ENCODE results near the gene KCNS1. TPM values are rescaled to one million over a fixed set of nuclear protein-coding genes. Genes with fewer than 3 reads are reported as not detected.
"Not testable (repeated sequence)": the region's sequence is repeated elsewhere in the genome, so short reads cannot be mapped to it uniquely, and the experiment has no call there.

Gene KCNS1, protein sequence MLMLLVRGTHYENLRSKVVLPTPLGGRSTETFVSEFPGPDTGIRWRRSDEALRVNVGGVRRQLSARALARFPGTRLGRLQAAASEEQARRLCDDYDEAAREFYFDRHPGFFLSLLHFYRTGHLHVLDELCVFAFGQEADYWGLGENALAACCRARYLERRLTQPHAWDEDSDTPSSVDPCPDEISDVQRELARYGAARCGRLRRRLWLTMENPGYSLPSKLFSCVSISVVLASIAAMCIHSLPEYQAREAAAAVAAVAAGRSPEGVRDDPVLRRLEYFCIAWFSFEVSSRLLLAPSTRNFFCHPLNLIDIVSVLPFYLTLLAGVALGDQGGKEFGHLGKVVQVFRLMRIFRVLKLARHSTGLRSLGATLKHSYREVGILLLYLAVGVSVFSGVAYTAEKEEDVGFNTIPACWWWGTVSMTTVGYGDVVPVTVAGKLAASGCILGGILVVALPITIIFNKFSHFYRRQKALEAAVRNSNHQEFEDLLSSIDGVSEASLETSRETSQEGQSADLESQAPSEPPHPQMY
- total RNA-seq (under 1 TPM in 1 of 4 donors, not detected in 3; 0.14 TPM), polyA plus RNA-seq (1 to 10 TPM in 1 of 3 donors, under 1 TPM in 1, not detected in 1; 0.60 to 1.1 TPM)

DNA sequence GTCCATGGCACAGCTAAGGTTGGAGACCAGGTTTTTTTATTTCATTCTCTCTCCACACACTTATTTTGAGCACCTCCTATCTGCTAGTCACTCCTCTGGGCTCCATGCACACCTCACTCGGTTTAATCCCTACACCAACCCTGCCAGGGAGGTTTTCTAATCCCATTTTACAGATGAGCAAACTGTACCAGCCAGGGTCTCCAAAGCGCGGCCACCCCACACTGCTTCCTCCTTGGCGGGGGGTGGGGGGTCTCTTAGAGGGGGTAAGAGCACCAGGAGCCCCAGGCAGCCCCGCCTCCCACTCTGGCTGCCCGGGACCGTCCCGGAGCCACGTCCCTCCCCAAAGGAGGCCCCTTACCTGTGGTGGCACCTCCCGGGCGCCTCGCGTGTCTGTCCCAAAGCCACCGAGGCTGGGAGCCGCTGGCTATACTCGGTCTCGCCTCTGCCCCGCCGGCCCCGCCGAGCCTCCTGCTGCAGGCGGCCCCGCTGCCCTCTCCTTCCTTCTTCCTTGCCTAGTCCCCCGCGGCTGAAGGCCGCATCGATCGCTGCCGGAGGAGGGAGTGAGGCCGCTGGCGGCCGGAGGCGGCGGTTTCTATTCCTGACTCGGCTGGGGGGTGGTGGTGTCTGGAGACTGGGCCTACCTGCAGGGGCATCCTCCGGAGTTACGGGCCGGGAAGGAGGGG, at the start of gene KCNS1:
TSS of gene KCNS1 (minus strand) at position 565 of the 683 bp plus-strand sequence. CDS start 1,891 bp downstream, outside the sequence.
- 9 to 19% methylated on average over 38 of the region's 38 CpGs for WGBS, 2 donors
- DNase-seq = no peak
- intact Hi-C loops (cut with DNase I) = no loop called here
- TF ChIP-seq POLR2A (IDR thresholded peaks at IDR 0.05) (no peak), EP300 (IDR thresholded peaks at IDR 0.05) (no peak), POLR2AphosphoS5 (IDR thresholded peaks at IDR 0.05) (no peak)
- TF ChIP-seq, protein P1, sequence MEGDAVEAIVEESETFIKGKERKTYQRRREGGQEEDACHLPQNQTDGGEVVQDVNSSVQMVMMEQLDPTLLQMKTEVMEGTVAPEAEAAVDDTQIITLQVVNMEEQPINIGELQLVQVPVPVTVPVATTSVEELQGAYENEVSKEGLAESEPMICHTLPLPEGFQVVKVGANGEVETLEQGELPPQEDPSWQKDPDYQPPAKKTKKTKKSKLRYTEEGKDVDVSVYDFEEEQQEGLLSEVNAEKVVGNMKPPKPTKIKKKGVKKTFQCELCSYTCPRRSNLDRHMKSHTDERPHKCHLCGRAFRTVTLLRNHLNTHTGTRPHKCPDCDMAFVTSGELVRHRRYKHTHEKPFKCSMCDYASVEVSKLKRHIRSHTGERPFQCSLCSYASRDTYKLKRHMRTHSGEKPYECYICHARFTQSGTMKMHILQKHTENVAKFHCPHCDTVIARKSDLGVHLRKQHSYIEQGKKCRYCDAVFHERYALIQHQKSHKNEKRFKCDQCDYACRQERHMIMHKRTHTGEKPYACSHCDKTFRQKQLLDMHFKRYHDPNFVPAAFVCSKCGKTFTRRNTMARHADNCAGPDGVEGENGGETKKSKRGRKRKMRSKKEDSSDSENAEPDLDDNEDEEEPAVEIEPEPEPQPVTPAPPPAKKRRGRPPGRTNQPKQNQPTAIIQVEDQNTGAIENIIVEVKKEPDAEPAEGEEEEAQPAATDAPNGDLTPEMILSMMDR (IDR thresholded peaks at IDR 0.05) = no peak
- no peaks in the 10 kb centered on the region for H3K9me3 ChIP-seq
- H3K36me3 ChIP-seq = no peaks in the 10 kb centered on the region
- peaks cover 18 to 58% (median 29%) of the 10 kb centered on the region in 3 donors for H3K27me3 ChIP-seq
- H3K4me1 ChIP-seq = peaks cover 0 to 19% (median 13%) of the 10 kb centered on the region in 4 donors
- no peak within 1 kb of the TSS for H3K4me3 ChIP-seq
- H3K27ac ChIP-seq = no peak within 1 kb of the TSS

DNA sequence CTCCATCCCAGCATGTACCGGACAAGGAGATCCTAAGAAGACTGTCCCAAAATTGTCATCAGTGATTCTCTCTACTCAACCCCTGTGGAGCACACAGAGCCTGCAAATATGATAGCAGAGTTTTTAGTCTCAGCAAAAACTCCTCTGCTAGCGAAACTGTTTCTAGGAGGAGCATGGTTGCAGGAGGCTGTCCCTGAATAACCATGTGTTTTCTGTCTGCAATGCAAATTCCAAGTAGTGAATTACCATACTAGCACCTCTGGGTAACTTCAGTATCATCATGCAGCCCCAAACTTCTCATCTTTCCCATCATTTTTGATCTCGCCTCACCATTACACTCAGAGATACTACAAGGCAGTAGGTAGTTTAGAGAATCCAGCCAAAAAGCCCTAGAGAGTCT, 48.1 kb upstream of the KCNS1 start:
- no peak overlapping the region for H3K27ac ChIP-seq
- intact Hi-C loops (cut with DNase I) = no loop called here
- H3K9me3 ChIP-seq = no peaks in the 10 kb centered on the region
- H3K4me1 ChIP-seq = no peaks in the 10 kb centered on the region
- no peaks in the 10 kb centered on the region for H3K36me3 ChIP-seq
- WGBS, 2 donors = 90 to 92% methylated on average over 3 of the region's 3 CpGs
- no peak overlapping the region for H3K4me3 ChIP-seq
- no peak for TF ChIP-seq POLR2A (IDR thresholded peaks at IDR 0.05)
- TF ChIP-seq EP300 (IDR thresholded peaks at IDR 0.05) = no peak
- no peak for TF ChIP-seq POLR2AphosphoS5 (IDR thresholded peaks at IDR 0.05)
- TF ChIP-seq, protein P1 (IDR thresholded peaks at IDR 0.05) = no peak
- DNase-seq = no peak
- peaks cover 0 to 8% (median 0%) of the 10 kb centered on the region in 3 donors for H3K27me3 ChIP-seq

DNA sequence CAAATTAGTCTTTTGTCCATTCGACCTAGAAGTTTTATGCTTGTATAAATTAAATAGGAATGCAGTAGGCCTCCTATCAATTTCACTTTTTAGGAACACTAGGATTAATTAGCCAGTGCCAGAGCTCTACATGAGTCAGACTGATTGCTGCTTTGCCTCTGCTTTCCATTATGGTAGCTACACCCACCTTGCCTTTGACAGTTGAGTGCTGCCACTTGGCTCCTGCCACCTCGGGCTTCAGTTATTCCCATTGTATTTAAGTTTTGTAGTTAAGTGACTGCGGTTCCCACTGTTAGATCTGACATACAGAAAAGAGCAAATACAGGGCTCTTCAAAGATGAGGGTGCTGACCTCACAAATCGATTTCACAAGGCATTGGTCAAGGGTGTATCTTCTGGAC, 39.9 kb upstream of the KCNS1 start:
- no peak for TF ChIP-seq POLR2A (IDR thresholded peaks at IDR 0.05)
- TF ChIP-seq, protein P1 (IDR thresholded peaks at IDR 0.05) = no peak
- TF ChIP-seq POLR2AphosphoS5 (IDR thresholded peaks at IDR 0.05) = no peak
- no peak for TF ChIP-seq EP300 (IDR thresholded peaks at IDR 0.05)
- peaks cover 0 to 12% (median 0%) of the 10 kb centered on the region in 3 donors for H3K27me3 ChIP-seq
- intact Hi-C loops (cut with DNase I) = no loop called here
- no peak overlapping the region for H3K27ac ChIP-seq
- no peaks in the 10 kb centered on the region for H3K9me3 ChIP-seq
- no peaks in the 10 kb centered on the region for H3K4me1 ChIP-seq
- H3K36me3 ChIP-seq = no peaks in the 10 kb centered on the region
- no peak overlapping the region for H3K4me3 ChIP-seq
- 79 to 87% methylated on average over 4 of the region's 4 CpGs for WGBS, 2 donors
- DNase-seq = no peak

DNA sequence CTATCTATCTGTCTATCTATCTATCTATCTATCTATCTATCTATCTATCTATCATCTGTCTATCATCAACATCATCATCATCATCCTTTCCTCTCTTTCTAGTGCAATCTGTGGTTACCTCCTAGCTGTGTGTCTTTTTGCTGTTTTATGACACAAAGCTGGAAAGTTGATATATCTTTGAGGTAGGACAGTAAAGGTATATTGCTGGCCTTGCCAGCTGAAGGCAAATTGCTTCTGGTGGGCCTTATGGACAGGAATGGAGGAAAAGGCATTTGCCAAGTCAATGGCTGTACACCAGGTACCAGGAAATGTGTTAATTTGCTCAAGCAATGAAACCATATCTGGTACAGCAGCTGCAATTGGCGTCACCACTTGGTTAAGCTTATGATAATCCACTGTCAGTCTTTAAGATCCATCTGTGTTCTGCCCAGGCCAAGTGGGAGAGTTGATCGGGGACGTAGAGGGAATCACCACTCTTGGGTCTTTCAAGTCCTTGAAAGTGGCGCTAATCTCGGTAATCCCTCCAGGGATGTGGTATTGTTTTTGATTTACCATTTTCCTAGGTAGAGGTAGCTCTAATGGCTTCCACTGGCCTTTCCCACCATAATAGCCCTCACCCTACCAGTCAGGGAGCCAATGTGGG, 38.9 kb upstream of the KCNS1 start:
- H3K9me3 ChIP-seq; H3K4me1 ChIP-seq; H3K36me3 ChIP-seq; DNase-seq; intact Hi-C loops (cut with DNase I); H3K4me3 ChIP-seq; H3K27ac ChIP-seq; H3K27me3 ChIP-seq: not testable (repeated sequence)
- 93 to 96% methylated on average over 5 of the region's 5 CpGs for WGBS, 2 donors

All from sigmoid colon (tissue), 7 donors.